HT1080 (cell line): ENCODE measurements around the gene POU6F2. TPM values are rescaled to one million over a fixed set of nuclear protein-coding genes. Genes with fewer than 3 reads are reported as not detected.
A peak's percentile ranks its signal among the peaks of the same experiment; 100 is the strongest.
"Not testable (repeated sequence)": the region's sequence is repeated elsewhere in the genome, so short reads cannot be mapped to it uniquely, and the experiment has no call there.

Experiments used
- DNase-seq: peaks from one replicate; pipeline ENCODE4 v3.0.0-alpha.2; 2015; ENCODE audit warnings: low read depth
- total RNA-seq: library from RNA; depleted of rRNA; stranded (reverse); fragments of >200 nt; shearing (Covaris generic); gene quantifications from 2 replicates; pipeline ENCODE4 v1.2.3, GENCODE V29; 2014

Gene POU6F2
- total RNA-seq, 1 experiment from 2014 or later, result not detected

DNA sequence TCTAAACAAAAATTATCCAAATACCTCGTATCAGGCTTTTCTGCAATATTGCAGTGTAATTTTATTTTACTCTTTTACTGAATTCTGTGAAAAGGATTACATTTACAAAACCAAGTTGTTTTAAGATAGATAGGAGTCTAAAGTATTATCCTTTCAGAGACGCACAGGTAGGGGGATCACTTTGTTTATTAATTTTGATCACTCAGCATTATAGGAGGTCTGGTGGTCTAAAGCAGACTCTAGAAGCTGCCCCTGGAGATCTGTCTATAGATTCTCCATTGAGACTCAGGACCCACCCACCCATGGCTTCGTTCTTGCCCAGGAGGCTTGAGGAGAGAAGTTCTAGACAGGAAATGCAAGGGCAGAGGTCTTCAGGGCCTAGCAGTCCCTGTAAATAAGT is 365.1 kb downstream of the POU6F2 start:
- DNase-seq, result no peak

DNA sequence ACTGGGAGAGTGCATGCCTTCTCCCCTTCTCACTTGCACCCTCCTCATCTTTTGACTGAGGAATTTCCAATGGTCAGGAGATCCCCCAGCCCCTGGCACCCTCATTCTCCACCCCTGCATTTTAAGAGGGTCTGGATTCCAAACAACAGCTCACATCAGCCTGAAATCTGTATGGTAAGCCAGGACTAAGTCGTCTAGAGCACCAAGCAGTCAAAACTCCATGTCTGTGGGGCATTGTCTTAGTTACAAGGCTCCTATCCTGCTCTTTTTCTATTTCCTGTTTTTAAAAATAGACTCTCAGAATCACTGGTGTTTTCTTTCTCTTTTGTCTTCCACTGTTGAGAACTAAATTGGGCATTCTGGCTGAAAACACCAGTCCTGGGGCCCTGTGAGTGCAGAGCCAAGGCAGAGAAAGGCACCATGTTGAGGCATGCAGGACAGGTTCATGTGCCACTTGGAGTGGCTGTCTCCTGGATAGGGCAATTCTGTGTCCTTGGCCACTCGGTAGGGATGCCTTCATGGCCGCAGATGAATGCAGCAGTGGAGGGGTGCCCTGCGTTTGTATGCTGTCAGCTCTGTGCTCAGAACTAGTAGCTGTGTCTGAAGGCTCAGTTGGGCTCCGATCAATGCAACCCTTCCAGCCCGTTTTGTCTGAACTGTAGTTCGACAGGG is 371.9 kb downstream of the POU6F2 start:
- no peak for DNase-seq

DNA sequence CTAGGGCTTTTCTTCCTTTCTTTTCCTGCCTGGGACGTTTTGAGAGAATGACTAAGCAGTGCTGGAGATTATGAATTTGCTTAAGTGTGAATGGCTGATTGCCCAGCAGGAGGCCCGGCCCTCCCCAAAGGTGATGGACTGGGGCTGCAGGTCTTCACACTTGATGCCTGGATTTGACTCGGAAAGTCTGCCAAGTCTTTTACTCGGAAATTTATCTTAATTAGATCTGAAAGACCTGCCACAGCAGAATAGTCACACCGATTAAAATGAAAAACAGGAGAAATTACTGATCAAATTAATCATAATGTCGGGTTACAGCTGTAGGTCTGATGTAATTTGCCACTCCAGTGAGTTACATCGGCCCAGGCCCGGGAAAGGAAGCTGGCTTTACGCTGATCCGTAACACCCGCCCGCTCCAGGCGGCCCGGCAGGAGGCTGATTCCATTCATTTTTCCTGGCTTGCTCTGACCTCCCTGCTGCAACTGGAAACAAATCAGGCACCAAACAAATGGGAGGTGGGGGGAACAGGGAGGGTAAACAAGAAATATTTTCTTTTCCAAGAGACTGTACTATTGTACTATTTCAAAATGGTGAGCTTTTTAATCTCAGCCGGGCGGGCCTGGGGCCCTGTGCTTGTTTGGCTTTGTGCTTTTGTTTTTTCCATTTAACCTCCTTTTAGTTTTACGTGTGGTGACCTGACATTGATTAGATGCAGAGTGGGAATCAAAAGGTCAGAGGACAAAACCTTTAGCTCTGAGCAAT is 376.1 kb downstream of the POU6F2 start:
- DNase-seq, result no peak

DNA sequence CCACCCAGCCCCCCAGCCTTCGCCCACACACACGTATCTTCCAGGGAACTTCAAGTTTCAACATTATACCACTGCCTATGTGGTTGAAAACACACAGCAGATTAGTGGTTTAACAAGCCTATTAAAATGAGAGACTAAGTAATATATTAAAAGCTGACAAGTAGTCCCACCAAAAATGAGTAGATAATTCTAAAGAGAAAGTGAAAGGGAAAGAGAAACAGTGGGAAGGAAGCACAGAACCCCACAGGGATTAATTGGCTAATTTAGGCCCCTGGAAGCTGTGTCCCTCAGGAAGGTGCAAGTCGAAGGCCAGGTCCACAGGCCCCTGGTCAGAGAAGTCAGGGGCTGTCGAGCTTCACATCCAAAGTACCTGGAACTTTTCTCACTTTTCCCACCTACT is 378.0 kb downstream of the POU6F2 start:
- no peak for DNase-seq

DNA sequence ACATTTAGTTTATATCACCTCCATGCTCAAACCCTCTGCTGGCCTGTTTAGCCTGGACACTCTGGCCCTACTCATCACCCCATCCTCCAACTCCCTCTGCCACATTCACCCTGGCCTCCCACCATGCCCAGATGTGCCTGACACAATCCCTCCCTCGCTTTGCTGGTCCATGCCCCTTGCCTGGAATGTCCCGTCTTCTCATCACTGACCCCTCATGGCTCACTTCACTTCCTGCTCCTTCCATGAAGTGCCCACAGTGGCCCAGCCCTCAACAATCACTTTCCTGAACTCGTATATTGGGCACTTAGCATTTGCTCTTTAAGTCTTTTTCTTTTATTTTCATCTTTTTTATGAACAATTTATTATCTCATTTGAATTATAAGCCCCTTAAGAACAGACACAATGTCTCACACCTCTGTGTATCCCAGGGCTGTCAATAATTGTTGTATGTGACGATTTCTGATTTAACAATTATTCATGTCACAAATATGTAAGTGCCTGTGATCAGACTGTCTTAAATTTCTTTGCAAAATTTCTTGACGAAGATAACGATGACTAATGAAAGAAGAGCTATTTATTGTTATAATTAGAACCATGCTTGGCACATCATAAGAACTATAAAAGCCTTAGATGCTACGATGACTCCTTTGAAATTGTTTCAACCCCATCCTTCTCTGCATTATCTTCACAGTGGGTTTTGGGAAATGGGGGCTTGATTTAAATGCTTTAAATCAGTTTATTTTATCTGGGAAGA is 378.6 kb downstream of the POU6F2 start:
- peak; percentile 1 for DNase-seq

DNA sequence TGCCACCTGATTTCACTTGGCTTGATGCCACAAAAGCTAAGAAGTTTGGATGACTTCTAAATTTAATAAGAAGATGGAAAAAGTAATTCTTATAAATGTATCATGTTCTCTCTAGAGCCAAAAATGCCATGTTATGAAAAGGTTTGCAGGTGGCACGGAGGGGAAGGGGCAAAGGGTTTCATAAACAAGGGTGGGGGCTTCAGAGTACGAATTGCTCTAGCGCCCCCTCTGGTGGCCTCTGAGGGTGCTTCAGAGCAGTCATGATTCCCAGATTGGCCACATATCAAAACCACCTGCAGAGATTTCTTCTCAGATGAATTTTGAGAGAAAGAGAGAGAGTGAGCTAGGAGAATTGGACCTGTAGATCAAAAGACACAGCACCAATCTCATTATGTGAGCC is 379.9 kb downstream of the POU6F2 start:
- DNase-seq, result no peak

DNA sequence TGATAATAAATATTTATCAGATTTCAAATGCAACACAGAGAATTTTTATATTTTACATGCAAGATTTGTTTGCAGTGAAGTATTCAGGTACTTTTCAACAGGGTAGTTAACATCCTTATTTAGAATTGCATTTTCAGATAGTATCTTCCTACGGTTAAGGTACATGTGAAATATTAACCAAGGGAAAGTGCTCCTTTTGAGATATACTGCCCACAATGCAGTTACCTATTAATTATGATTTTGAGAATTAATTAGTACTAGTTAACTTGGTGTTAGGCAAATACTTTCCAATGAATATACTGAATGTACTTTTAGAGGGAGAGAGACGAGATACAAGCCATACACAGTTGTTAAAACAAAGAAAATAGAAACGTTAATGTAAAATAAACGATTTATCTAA is 382.3 kb downstream of the POU6F2 start:
- no peak for DNase-seq

DNA sequence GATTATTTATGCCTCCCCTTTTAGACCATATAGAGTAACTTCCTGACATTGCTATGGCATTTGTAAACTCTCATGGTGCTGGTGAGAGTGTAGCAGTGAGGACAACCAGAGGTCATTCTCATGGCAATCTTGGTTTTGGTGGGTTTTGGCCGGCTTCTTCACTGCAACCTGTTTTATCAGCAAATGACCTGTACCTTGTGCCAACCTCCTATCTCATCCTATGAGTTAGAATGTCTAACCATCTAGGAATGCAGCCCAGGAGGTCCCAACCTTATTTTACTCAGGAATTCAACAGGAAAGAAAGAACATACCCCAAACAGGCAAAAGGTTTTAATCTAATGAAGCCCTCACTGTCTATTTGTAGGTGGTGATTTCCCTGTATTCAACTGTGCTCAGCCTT is 383.1 kb downstream of the POU6F2 start:
- DNase-seq, result peak; percentile 1

DNA sequence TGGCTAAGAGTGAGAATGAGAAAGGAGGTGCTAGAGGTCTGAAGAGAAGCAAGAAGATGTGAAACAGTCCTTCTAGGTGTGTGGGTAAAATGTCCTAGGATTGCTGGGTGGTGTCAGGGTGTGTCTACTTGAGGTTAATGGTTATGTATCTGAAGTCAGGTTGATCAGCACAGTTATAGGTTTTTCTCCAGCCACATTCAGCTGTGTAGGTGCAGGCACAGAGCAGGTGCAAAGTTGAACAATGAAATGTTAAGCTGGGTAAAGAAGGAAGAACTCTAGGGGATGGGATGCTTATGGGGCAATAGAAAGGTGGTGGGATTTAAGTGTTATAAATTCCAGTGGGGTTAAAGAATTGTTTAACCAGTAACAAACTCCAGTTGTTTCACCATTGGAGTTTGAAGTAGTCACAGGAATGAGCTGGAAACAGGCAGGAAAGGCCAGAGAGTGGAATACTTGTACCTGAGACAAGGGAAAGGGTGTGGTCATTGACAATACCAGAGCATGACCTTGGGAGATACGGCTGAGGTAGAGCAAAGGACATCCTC is 388.1 kb downstream of the POU6F2 start:
- no peak for DNase-seq

DNA sequence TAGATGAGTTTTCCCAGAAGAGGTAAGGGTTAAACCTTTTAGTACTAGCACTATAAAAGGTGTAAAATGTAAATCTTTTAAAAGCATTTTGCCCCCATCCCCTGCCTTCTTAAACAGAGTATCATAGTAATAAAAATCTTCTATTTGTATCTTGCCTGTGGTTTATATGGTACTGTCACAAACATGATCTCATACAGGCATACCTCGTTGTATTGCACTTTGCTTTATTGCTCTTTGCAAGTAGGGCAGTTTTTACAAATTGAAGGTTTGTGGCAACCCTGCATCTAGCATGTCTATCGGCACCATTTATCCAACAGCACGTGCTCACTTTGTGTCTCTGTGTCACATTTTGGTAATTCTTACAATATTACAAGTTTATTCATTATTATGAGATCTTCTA is 389.7 kb downstream of the POU6F2 start:
- DNase-seq, result no peak

DNA sequence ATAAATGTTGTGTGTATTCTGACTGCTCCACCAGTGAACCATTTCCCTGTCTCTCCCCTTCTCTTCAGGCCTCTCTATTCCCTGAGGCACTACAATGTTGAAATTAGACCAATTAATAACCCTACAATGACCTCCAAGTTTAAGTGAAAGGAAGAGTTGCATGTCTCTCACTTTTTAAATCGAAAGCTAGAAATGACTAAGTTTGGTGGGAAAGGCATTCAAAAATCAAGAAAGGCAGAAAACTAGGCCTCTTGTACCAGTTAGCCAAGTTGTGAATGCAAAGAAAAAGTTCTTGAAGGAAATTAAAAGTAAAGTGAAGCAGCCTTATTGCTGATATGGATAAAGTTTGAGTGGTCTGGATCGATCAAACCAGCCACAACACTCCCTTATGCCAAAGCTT is 390.2 kb downstream of the POU6F2 start:
- no peak for DNase-seq

DNA sequence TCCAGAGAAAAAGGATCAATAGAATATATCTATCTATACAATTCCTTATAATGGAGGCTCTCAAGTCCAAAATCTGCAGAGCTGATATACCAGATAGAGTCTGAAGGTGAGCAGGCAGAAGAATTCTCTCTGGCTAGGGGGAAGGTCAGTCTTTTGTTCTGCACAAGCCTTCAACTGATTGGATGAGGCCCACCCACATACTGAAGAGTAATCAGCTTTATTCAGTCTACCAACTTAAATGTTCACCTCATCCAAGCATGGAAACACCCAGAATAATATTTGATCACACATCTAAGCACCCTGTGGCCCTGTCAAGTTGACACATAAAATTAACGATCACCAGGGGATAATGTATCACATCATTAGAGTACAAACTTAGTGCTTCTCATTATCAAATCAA is 394.7 kb downstream of the POU6F2 start:
- no peak for DNase-seq

DNA sequence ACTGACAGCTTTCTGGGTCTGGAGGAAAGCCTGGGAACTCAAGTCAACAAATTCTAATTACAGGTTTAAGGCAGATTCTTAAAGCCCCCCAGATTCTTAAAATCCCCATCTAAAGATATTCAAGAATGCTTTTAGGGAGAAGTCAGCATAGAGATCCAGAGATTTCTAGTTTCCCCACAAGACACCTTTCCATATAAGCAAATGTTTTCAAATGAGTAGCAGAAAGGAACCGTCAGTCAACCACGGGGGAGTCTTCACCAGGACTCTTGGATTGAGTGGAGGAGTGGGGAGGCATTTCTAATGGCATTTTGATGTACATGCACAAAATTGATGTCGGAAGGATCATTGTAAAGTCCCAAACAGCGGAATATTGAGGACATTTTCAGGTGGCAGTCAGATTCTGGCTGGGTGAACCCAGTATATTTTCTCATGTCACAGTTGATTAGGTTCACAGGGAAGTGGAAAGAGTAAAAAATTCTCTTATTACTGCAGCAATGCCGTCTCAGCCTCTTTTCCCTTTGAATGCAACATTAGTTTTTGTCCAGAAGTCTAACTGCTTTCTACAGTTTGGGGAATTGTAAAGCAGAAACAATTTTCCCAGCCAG is 396.8 kb downstream of the POU6F2 start:
- DNase-seq, result no peak

DNA sequence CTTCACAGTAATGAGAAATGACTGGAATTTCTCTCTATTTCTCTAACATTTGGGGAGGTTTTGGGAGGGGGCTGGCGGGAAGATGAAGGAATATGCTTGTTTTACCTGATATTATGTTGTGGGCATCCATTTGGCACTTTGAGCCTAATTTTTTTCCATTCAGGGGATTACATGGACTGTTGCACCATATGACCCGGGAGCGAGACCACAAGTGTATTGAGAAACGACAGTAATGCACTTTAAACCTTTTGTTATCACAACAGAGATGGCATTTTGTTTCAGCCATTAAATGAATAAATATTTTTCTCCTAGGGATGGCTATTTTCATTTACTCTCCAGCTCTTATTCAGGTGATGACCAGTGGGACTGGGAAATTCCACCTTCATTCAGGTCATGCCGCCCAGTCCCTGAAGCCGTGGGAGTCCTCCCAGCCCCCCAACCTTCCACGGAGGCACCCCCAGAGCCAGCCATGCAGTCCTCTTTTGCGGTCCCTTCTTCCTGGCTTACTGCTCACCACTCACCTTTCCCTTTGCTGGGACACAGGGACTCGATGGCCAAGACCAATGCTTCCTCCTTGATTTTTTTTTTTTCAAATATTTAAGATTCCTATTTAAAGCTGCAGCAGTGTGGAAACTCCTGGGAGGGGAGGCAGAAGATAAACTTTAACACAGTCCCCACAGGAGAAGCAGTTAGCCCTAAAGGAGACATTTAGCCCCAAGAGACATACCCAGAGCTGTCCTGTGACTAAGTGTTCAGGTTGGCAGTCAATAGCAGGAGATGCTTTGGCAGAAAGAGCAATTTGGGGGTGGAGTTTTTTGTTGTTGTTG is 397.6 kb downstream of the POU6F2 start:
- no peak for DNase-seq

DNA sequence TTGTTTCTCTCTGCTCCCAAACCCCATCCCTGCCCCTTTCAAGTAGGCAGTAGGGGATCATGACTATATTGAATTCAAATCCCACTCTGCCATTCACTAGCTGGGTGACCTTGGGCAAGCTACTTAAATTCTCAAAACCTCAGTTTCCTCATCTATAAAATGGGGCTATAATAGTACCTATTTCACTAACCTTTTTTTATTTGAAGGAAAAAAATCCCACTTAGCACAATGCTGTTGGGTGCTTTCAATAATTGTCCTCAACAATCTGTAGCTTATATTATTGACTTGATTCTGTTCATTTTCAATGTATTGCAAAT is 398.1 kb downstream of the POU6F2 start:
- no peak for DNase-seq

DNA sequence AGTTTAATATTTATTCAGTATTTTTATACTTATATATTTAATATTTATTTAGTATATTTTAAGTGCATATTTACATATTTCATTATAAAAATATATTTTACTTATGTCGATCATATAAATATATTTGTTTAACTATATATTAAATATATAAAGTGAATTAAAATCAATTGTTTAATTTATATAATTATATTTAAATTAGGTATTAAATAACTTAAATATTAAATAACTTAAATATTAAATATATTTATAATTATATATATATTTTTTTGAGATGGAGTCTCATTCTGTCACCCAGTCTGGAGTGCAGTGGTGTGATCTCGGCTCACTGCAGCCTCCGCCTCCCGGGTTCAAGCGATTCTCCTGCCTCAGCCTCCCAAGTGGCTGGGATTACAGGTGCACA is 399.2 kb downstream of the POU6F2 start:
- not testable (repeated sequence) for DNase-seq

DNA sequence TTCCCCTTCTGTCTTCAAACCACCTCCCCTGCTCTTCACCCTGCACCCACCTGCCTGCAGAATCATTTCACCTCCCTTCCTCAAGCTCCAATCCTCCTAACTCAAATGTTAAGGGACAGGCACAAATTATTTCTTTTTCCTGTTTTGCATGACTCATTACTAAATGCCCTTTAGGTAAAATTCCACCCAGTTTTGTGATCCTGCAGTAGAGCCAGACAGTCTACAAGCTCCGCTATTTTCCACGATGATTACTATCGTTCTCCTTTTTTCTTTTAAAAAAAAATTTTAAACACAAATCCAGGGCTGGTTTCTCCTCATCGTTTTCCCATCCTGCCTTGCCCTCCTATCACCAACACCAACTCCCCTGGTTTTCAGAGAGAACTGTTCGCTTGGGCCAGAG is 401.7 kb downstream of the POU6F2 start:
- no peak for DNase-seq

DNA sequence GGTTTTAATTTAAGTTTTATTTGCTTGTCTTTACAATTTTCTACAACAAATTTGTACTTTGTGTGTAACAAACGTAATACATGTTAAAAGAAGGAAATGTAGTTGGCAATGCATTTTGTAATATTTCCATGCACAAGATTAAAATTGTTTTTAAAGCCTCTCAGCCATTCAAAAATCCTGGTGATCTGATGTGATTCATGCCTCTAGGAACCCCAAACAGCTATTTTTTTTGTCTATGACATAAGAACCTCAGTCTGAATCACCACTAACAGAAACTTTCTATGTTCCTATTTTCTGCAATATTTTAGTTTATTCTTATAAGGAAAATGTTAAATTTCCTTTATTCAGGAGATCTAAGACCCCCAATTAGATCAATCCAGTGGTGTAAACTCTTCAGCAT is 405.4 kb downstream of the POU6F2 start:
- DNase-seq, result no peak

DNA sequence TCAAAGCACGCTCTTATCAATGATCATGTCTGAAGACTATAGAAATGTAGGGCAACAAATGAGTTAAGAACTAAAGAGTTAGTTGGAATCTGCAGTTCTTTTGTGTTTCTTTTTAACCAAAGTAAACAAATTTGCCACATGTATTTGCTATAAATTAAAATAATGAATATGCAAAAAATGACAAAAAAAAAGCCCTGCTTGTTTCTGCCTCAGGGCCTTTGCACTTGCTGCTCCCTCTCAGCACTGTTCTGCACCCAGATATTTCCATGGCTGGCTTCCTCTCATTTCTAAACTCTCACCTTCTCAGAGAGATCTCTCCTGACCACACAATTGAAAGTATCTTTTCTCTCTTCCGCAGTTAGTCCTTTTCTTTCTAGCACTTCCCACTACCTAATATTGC is 406.7 kb downstream of the POU6F2 start:
- no peak for DNase-seq

DNA sequence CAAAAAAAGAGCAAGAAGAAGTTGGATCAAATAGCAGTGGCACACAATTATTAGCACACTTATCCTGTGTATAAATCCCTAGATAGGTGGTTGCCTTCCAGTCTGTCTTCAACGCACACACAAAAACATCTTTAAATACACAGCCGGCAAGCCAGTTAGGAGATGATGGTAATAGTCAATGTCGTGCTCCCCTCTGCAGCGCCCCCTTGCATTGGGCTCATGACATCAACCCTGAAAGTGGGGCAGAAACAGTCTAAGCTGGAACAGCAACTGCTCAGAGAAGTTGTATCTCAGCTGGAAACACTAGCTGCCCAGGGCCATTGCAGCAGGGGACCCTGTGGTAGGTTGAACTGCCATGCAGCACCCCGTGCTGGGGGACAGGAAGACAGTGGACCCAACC is 409.0 kb downstream of the POU6F2 start:
- DNase-seq, result no peak

DNA sequence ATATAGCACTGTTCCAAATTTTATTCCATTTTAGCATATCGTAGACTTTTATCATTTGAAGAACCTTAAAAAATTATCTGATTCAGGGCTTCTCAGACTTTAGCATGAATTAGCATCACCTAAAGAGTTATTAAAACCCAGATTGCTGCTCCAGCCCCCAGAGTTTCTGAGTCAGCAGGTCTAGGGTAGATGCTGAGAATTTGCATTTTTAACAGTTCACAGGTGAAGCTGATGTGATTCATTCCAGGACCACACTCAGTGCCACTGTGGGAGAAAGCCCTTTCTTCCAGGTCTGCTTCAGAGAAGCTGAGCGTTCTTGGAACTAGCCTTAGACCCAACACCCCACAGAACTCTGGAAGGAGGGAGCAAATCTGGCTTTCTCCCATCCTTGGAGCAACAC is 414.4 kb downstream of the POU6F2 start:
- no peak for DNase-seq
